NCI-H774 (cell line): Measurements from ENCODE around the gene TBC1D9B.

Source experiments
- DNase-seq: peaks from one replicate; lab custom pipeline; 2025; lab: John Stamatoyannopoulos, UW

Gene TBC1D9B

GRCh38 chr5:179820483-179821297, 87.0 kb downstream of the TBC1D9B start, which contains the start of gene SQSTM1:
Gene SQSTM1 (plus strand): TSS chr5:179820905. CDS start chr5:179820937, 32 bp downstream.
- peak; percentile 74 for DNase-seq

- no peak for DNase-seq
These were observed 87.6 kb downstream of the TBC1D9B start for GRCh38 chr5:179820127-179820482.

GRCh38 chr5:179819296-179820126, 88.2 kb downstream of the TBC1D9B start:
- DNase-seq: peak; percentile 64

GRCh38 chr5:179818746-179819295, 88.9 kb downstream of the TBC1D9B start:
- DNase-seq: peak; percentile 89

GRCh38 chr5:179817890-179818745, 89.6 kb downstream of the TBC1D9B start:
- DNase-seq: no peak

- no peak for DNase-seq
These were observed 90.2 kb downstream of the TBC1D9B start for GRCh38 chr5:179817470-179817840.

GRCh38 chr5:179816796-179817469, 90.8 kb downstream of the TBC1D9B start:
- DNase-seq: no peak

GRCh38 chr5:179816401-179816795, 91.3 kb downstream of the TBC1D9B start:
- no peak for DNase-seq

- no peak for DNase-seq
These were observed 92.0 kb downstream of the TBC1D9B start for GRCh38 chr5:179815491-179816249.

GRCh38 chr5:179814090-179814489, 93.6 kb downstream of the TBC1D9B start:
- no peak for DNase-seq

- no peak for DNase-seq
These were observed 94.6 kb downstream of the TBC1D9B start for GRCh38 chr5:179812997-179813607.

- DNase-seq: no peak
These were observed 95.4 kb downstream of the TBC1D9B start for GRCh38 chr5:179812135-179812825.
